SH-SY5Y (cell line): ENCODE data around the gene TMEM208.

Experiments used
- GATA2 ChIP-seq: IDR thresholded peaks from 2 replicates; pipeline ENCODE4 v1.6.1; 2011; ENCODE audit warnings: mild to moderate bottlenecking, low read depth, low read length
- GATA3 ChIP-seq: IDR thresholded peaks from 2 replicates; pipeline ENCODE4 v1.6.1; 2011; ENCODE audit warnings: low read depth, mild to moderate bottlenecking, low read length, moderate library complexity

DNA sequence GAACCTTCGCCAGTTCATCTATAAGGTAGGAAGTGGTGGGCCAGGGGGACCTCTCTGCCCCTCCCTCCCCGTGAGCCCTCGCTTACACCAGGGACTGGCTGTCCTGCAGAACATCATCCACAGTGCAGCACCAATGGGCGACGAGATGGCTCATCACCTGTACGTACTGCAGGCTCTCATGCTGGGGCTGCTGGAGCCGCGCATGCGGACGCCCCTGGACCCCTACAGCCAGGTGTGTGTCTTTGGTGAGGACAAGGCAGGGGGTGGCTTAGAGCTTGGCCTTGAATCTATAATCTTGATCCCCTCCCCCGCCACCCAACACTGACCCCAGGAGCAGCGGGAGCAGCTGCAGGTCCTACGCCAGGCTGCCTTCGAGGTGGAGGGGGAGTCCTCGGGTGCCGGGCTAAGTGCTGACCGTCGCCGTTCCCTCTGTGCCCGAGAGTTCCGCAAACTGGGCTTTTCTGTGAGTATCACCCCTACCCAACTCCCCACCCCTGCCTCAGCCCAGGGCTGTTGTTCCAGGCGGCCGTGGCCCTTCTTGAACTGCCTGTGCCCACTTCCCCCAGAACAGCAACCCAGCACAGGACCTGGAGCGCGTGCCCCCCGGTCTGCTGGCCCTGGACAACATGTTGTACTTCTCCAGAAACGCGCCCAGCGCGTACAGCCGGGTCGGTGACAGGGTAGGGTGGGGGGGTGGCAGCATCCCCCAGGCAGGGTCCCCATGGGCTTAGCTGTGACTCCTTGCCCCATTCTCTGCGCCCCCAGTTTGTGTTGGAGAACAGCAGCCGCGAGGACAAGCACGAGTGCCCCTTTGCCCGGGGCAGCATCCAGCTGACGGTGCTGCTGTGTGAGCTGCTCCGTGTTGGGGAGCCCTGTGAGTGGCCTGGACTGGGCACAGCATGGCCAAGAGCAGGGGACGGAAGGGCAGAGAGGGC is 25.3 kb upstream of the TMEM208 start:
- TF ChIP-seq GATA2 (no peak), GATA3 (no peak)
